ENCODE measurements around the gene SMARCA5. TPM values are rescaled to one million over a fixed set of nuclear protein-coding genes. Genes with fewer than 3 reads are reported as not detected.

SMARCA5 gene
- total and polyA plus RNA-seq, 9 of the 15 experiments (the other 6 are each of a cell fraction or from before 2014, with no cell fraction given), result 21.6 to 57.8 (median 34.6) TPM

GRCh38 chr4:143481361-143481760 is 32.1 kb upstream of the SMARCA5 start:
- CTCF ChIA-PET (ENCODE audit: low intra/inter-chr PET ratio), result no interaction called here
- Histone ChIP-seq H3K4me3 (no peak overlapping the region), H2AFZ (ENCODE audit: low read depth, low read length) (no peak overlapping the region), H3K27me3 (ENCODE audit: control insufficient read depth in 2 of 2, insufficient read depth in 2 of 2, low read length in 2 of 2) (no peaks in the 10 kb centered on the region), H3K79me2 (ENCODE audit: control insufficient read depth, insufficient read depth, low read length) (no peaks in the 10 kb centered on the region), H4K20me1 (replicated peaks; ENCODE audit: control insufficient read depth, insufficient read depth, low read length) (no peaks in the 10 kb centered on the region), H3K36me3 (ENCODE audit: control insufficient read depth, insufficient read depth, low read length) (no peaks in the 10 kb centered on the region; the same call in 2 of the 3 replicates), H3K9me1 (ENCODE audit: control insufficient read depth, insufficient read depth, low read length) (no peaks in the 10 kb centered on the region), H3K4me1 (replicated peaks in 1 of 2; ENCODE audit: control insufficient read depth in 2 of 2, insufficient read depth in 2 of 2, low read length in 2 of 2) (no peaks in the 10 kb centered on the region; a peak in 1 of 5 replicates), H3K4me2 (ENCODE audit: insufficient read depth, low read length) (no peak overlapping the region), H3K9me3 (replicated peaks; ENCODE audit: control insufficient read depth, insufficient read depth, low read depth, low read length) (no peaks in the 10 kb centered on the region), H3K27ac (ENCODE audit: extremely low read depth, low read depth, low read length) (no peak overlapping the region), H3K9ac (ENCODE audit: insufficient read depth in 1 of 2, low read depth in 2 of 2, low read length in 2 of 2) (no peak overlapping the region)
- in situ Hi-C loops (cut with MboI), result loop anchor here (25.0 kb wide), 1 partner anchor 619 kb away; no protein-coding TSS in a partner anchor
- intact Hi-C loops (cut with micrococcal nuclease), result loop anchor here (5.0 to 10.0 kb wide), 3 partner anchors 84 to 1124 kb away; no protein-coding TSS in a partner anchor
- no TSS peak for BruUV-seq (replicated peaks)
- 15% methylated on average over 3 of the region's 3 CpGs for WGBS (ENCODE audit: insufficient coverage, low coverage, missing lambda C conversion rate)
- POLR2A ChIA-PET, result no interaction called here
- no peak for ATAC-seq
- TF ChIP-seq ZBTB12 (CRISPR knock-in tag; IDR thresholded peaks at IDR 0.05), result no peak
- no peak for DNase-seq (ENCODE audit: extremely low read depth in 1 of 4, low spot score in 3 of 4)
- FAIRE-seq, result no peak

GRCh38 chr4:143482840-143483239 is 30.7 kb upstream of the SMARCA5 start:
- in situ Hi-C loops (cut with MboI), result loop anchor here (25.0 kb wide), 1 partner anchor 621 kb away; no protein-coding TSS in a partner anchor
- Histone ChIP-seq H3K27ac (ENCODE audit: extremely low read depth, low read depth, low read length) (no peak overlapping the region), H3K9me1 (ENCODE audit: control insufficient read depth, insufficient read depth, low read length) (no peaks in the 10 kb centered on the region), H2AFZ (ENCODE audit: low read depth, low read length) (no peak overlapping the region), H3K4me1 (replicated peaks in 1 of 2; ENCODE audit: control insufficient read depth in 2 of 2, insufficient read depth in 2 of 2, low read length in 2 of 2) (no peaks in the 10 kb centered on the region; a peak in 1 of 5 replicates), H4K20me1 (replicated peaks; ENCODE audit: control insufficient read depth, insufficient read depth, low read length) (no peaks in the 10 kb centered on the region), H3K79me2 (ENCODE audit: control insufficient read depth, insufficient read depth, low read length) (no peaks in the 10 kb centered on the region), H3K36me3 (ENCODE audit: control insufficient read depth, insufficient read depth, low read length) (no peaks in the 10 kb centered on the region), H3K4me3 (no peak overlapping the region), H3K9ac (ENCODE audit: insufficient read depth in 1 of 2, low read depth in 2 of 2, low read length in 2 of 2) (no peak overlapping the region), H3K4me2 (ENCODE audit: insufficient read depth, low read length) (no peak overlapping the region), H3K9me3 (replicated peaks; ENCODE audit: control insufficient read depth, insufficient read depth, low read depth, low read length) (no peaks in the 10 kb centered on the region), H3K27me3 (ENCODE audit: control insufficient read depth in 2 of 2, insufficient read depth in 2 of 2, low read length in 2 of 2) (no peaks in the 10 kb centered on the region)
- DNase-seq (ENCODE audit: extremely low read depth in 1 of 4, low spot score in 3 of 4) (peak in 2 of 4 experiments; percentile 33 to 56), FAIRE-seq (peak; percentile 87), ATAC-seq (peak; percentile 83)
- WGBS (ENCODE audit: insufficient coverage, low coverage, missing lambda C conversion rate), result 0% methylated on average over 1 of the region's 1 CpG
- no TSS peak for BruUV-seq (replicated peaks)
- ChIA-PET CTCF (ENCODE audit: low intra/inter-chr PET ratio) (interaction anchor here (0.5 to 2.1 kb wide), 3 partner anchors 275 to 498 kb away, joined by 4 to 10 read pairs (median 6); no protein-coding TSS in a partner anchor), POLR2A (no interaction called here)
- intact Hi-C loops (cut with micrococcal nuclease), result loop anchor here (1.0 to 10.0 kb wide), 6 partner anchors 86 to 1356 kb away; no protein-coding TSS in a partner anchor
- no peak for TF ChIP-seq HDAC6 (IDR thresholded peaks at IDR 0.05; ENCODE audit: low read depth, low read length)
- 0 out of 2 replicates have a peak, but pooled peaks have one; percentile 20 for TF ChIP-seq MYNN (IDR thresholded peaks at IDR 0.05)
- TF ChIP-seq MYNN (CRISPR knock-in tag; IDR thresholded peaks at IDR 0.05), result no peak
- TF ChIP-seq GTF2A2 (tag; IDR thresholded peaks at IDR 0.05), result no peak
- TF ChIP-seq TAF7 (tag; IDR thresholded peaks at IDR 0.05), result no peak
- TF ChIP-seq, protein P1, sequence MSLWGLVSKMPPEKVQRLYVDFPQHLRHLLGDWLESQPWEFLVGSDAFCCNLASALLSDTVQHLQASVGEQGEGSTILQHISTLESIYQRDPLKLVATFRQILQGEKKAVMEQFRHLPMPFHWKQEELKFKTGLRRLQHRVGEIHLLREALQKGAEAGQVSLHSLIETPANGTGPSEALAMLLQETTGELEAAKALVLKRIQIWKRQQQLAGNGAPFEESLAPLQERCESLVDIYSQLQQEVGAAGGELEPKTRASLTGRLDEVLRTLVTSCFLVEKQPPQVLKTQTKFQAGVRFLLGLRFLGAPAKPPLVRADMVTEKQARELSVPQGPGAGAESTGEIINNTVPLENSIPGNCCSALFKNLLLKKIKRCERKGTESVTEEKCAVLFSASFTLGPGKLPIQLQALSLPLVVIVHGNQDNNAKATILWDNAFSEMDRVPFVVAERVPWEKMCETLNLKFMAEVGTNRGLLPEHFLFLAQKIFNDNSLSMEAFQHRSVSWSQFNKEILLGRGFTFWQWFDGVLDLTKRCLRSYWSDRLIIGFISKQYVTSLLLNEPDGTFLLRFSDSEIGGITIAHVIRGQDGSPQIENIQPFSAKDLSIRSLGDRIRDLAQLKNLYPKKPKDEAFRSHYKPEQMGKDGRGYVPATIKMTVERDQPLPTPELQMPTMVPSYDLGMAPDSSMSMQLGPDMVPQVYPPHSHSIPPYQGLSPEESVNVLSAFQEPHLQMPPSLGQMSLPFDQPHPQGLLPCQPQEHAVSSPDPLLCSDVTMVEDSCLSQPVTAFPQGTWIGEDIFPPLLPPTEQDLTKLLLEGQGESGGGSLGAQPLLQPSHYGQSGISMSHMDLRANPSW (CRISPR knock-in tag; IDR thresholded peaks at IDR 0.05), result no peak
- no peak for TF ChIP-seq CCAR2 (IDR thresholded peaks at IDR 0.05; ENCODE audit: low read depth, low read length)
- TF ChIP-seq, protein P2, sequence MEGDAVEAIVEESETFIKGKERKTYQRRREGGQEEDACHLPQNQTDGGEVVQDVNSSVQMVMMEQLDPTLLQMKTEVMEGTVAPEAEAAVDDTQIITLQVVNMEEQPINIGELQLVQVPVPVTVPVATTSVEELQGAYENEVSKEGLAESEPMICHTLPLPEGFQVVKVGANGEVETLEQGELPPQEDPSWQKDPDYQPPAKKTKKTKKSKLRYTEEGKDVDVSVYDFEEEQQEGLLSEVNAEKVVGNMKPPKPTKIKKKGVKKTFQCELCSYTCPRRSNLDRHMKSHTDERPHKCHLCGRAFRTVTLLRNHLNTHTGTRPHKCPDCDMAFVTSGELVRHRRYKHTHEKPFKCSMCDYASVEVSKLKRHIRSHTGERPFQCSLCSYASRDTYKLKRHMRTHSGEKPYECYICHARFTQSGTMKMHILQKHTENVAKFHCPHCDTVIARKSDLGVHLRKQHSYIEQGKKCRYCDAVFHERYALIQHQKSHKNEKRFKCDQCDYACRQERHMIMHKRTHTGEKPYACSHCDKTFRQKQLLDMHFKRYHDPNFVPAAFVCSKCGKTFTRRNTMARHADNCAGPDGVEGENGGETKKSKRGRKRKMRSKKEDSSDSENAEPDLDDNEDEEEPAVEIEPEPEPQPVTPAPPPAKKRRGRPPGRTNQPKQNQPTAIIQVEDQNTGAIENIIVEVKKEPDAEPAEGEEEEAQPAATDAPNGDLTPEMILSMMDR (IDR thresholded peaks at IDR 0.05 in 2 of 3, conservative IDR thresholded peaks at IDR 0.05 in 1 of 3; ENCODE audit: insufficient read depth in 2 of 3, low read depth in 1 of 3, low read length in 3 of 3), result peak; percentile 39 to 77 (median 58); a peak in 5 of 6 replicates
- peak; percentile 73 for TF ChIP-seq SMC3 (conservative IDR thresholded peaks at IDR 0.05; ENCODE audit: insufficient read depth, low read depth, low read length)

Measured in K562 (cell line).